ENCODE data around the gene HES4.

HES4 gene

GRCh38 chr1:950268-950667 is 49.6 kb downstream of the HES4 start:
- DNase-seq (ENCODE audit: low read depth): no peak
- TF ChIP-seq CTCF (conservative IDR thresholded peaks at IDR 0.05; ENCODE audit: low read length): no peak
- no peak overlapping the region for H3K4me3 ChIP-seq (ENCODE audit: low read length)

Data from AG10803 (cell line).